ENCODE measurements around the gene MAGI2. TPM values are rescaled to one million over a fixed set of nuclear protein-coding genes. Genes with fewer than 3 reads are reported as not detected.

Gene MAGI2
- total RNA-seq, result 4.6 and 10.3 TPM in 2 replicates

GRCh38 chr7:79453558-79454360 lies at the start of gene MAGI2:
Gene MAGI2 (minus strand): TSS chr7:79453667. CDS start chr7:79453320, 347 bp downstream.

All from aortic smooth muscle cell (primary cell).